ENCODE measurements around the gene HAUS5. TPM values are rescaled to one million over a fixed set of nuclear protein-coding genes. Genes with fewer than 3 reads are reported as not detected.
A peak's percentile ranks its signal among the peaks of the same experiment; 100 is the strongest.

Gene HAUS5
- total RNA-seq, 4 donors from 2014 or later: 3.5 to 11.5 (median 10.6) TPM

DNA sequence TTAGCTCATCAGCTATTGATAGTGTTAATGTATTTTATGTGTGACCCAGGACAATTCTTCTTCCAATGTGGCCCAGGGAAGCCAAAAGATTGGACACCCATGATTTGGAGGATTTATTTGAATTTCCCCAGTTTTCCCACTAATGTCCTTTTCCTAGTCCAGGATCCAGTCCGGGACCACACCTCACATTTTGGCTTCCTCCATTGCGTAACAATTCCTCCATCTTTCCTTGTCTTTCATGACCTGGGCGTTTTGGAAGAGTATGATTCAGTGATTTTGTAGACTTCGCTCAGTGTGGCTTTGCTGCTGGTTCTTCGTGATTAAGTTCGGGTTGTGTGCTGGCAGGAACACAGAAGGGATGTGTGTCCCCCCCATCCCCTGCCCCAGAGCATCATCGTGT, 45.8 kb upstream of the HAUS5 start:
- Histone ChIP-seq H3K9me3 (no peaks in the 10 kb centered on the region), H3K27me3 (peaks cover 0 to 63% (median 0%) of the 10 kb centered on the region in 4 donors), H3K36me3 (no peaks in the 10 kb centered on the region), H3K4me3 (no peak overlapping the region), H3K4me1 (peaks cover 0 to 4% (median 0%) of the 10 kb centered on the region in 3 donors), H3K27ac (no peak overlapping the region)
- no peak for DNase-seq
- TF ChIP-seq, protein P1, sequence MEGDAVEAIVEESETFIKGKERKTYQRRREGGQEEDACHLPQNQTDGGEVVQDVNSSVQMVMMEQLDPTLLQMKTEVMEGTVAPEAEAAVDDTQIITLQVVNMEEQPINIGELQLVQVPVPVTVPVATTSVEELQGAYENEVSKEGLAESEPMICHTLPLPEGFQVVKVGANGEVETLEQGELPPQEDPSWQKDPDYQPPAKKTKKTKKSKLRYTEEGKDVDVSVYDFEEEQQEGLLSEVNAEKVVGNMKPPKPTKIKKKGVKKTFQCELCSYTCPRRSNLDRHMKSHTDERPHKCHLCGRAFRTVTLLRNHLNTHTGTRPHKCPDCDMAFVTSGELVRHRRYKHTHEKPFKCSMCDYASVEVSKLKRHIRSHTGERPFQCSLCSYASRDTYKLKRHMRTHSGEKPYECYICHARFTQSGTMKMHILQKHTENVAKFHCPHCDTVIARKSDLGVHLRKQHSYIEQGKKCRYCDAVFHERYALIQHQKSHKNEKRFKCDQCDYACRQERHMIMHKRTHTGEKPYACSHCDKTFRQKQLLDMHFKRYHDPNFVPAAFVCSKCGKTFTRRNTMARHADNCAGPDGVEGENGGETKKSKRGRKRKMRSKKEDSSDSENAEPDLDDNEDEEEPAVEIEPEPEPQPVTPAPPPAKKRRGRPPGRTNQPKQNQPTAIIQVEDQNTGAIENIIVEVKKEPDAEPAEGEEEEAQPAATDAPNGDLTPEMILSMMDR (IDR thresholded peaks at IDR 0.05): no peak
- TF ChIP-seq POLR2A (IDR thresholded peaks at IDR 0.05): no peak
- 69 to 73% methylated on average over 4 to 7 of the region's 7 CpGs for WGBS, 2 donors
- intact Hi-C loops (cut with DNase I): no loop called here

GRCh38 chr19:35569281-35569781, 43.2 kb upstream of the HAUS5 start:
- no peaks in the 10 kb centered on the region for H3K36me3 ChIP-seq
- intact Hi-C loops (cut with DNase I): no loop called here
- peaks cover 0 to 4% (median 0%) of the 10 kb centered on the region in 3 donors for H3K4me1 ChIP-seq
- H3K27me3 ChIP-seq: peaks cover 0 to 40% (median 0%) of the 10 kb centered on the region in 4 donors
- no peak for TF ChIP-seq POLR2A (IDR thresholded peaks at IDR 0.05)
- TF ChIP-seq, protein P1 (IDR thresholded peaks at IDR 0.05): no peak
- no peak overlapping the region for H3K27ac ChIP-seq
- H3K9me3 ChIP-seq: no peaks in the 10 kb centered on the region
- DNase-seq: no peak
- H3K4me3 ChIP-seq: no peak overlapping the region
- WGBS, 2 donors: 48 to 75% methylated on average over 1 to 2 of the region's 5 CpGs

DNA sequence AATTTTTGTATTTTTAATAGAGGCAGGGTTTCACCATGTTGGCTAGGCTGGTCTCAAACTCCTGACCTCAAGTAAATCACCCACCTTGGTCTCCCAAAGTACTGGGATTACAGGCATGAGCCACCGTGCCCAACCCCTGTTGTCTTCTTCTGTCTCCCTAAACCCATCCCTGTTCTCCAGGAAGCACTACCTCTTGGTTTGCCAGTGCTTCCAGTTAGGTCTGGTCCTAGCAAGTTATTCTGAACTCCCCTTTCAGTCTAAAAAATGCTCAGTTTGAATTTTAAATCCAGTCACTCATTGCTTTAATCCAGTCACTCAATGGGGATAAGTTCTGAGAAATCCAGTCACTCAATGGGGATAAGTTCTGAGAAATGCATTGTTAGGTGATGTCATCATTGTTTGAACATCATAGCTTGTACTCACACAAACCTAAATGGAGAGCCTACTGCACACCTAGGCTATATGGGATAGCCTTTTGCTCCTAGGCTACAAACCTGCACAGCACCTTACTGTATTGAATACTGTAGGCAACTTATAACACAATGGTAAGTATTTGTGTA, 41.0 kb upstream of the HAUS5 start:
- WGBS, 2 donors: 21 to 56% methylated on average over 1 of the region's 1 CpG

GRCh38 chr19:35577918-35578317, 34.6 kb upstream of the HAUS5 start:
- no peak overlapping the region for H3K4me3 ChIP-seq
- DNase-seq: no peak
- 86 to 91% methylated on average over 1 of the region's 1 CpG for WGBS, 2 donors
- no peaks in the 10 kb centered on the region for H3K36me3 ChIP-seq
- no peaks in the 10 kb centered on the region for H3K4me1 ChIP-seq
- peaks cover 0 to 31% (median 21%) of the 10 kb centered on the region in 3 donors for H3K9me3 ChIP-seq
- no peak overlapping the region for H3K27ac ChIP-seq
- intact Hi-C loops (cut with DNase I): no loop called here
- TF ChIP-seq POLR2A (IDR thresholded peaks at IDR 0.05): no peak
- TF ChIP-seq, protein P1 (IDR thresholded peaks at IDR 0.05): no peak
- peaks cover 0 to 12% (median 0%) of the 10 kb centered on the region in 4 donors for H3K27me3 ChIP-seq

More for the DNA sequence above, 41.0 kb upstream of the HAUS5 start:
- DNase-seq: no peak
- Histone ChIP-seq H3K27me3 (peaks cover 0 to 29% (median 0%) of the 10 kb centered on the region in 4 donors), H3K9me3 (peaks cover 0 to 13% (median 10%) of the 10 kb centered on the region in 3 donors), H3K27ac (peak overlapping the region in 1 of 4 donors; percentile 29), H3K4me3 (no peak overlapping the region), H3K36me3 (no peaks in the 10 kb centered on the region), H3K4me1 (peaks cover 0 to 4% (median 0%) of the 10 kb centered on the region in 3 donors)
- TF ChIP-seq, protein P1 (IDR thresholded peaks at IDR 0.05): no peak
- no peak for TF ChIP-seq POLR2A (IDR thresholded peaks at IDR 0.05)
- intact Hi-C loops (cut with DNase I): no loop called here

GRCh38 chr19:35578707-35579106, 33.8 kb upstream of the HAUS5 start:
- WGBS, 2 donors: 67% methylated on average over 7 of the region's 7 CpGs
- Histone ChIP-seq H3K36me3 (no peaks in the 10 kb centered on the region), H3K4me1 (no peaks in the 10 kb centered on the region), H3K27ac (no peak overlapping the region), H3K4me3 (no peak overlapping the region), H3K9me3 (peaks cover 0 to 31% (median 21%) of the 10 kb centered on the region in 3 donors), H3K27me3 (peaks cover 0 to 15% (median 0%) of the 10 kb centered on the region in 4 donors)
- intact Hi-C loops (cut with DNase I): no loop called here
- TF ChIP-seq, protein P1 (IDR thresholded peaks at IDR 0.05): no peak
- no peak for TF ChIP-seq POLR2A (IDR thresholded peaks at IDR 0.05)
- DNase-seq: no peak
